HepG2 (cell line): ENCODE results near the gene BYSL.
A peak's percentile ranks its signal among the peaks of the same experiment; 100 is the strongest.

Experiments
- ELF1 ChIP-seq: sonication (generic); formaldehyde crosslinking; IDR thresholded peaks from 2 replicates; pipeline ENCODE4 v1.4.0; 2020; ENCODE audit warnings: missing genetic modification reagents
- MYC ChIP-seq: sonication (generic); formaldehyde crosslinking; IDR thresholded peaks from 2 replicates; pipeline ENCODE4 v1.9.0; 2021; ENCODE audit warnings: missing genetic modification reagents, borderline replicate concordance
- POLR2A ChIP-seq, 2 experiments: IDR thresholded peaks; 2 replicates each; pipeline ENCODE4 v1.6.1; 2011; ENCODE audit warnings: low read depth in 2 of 2, low read length in 2 of 2, mild to moderate bottlenecking in 1 of 2, moderate library complexity in 1 of 2; ENCODE audit not compliant: insufficient read depth in 1 of 2

DNA sequence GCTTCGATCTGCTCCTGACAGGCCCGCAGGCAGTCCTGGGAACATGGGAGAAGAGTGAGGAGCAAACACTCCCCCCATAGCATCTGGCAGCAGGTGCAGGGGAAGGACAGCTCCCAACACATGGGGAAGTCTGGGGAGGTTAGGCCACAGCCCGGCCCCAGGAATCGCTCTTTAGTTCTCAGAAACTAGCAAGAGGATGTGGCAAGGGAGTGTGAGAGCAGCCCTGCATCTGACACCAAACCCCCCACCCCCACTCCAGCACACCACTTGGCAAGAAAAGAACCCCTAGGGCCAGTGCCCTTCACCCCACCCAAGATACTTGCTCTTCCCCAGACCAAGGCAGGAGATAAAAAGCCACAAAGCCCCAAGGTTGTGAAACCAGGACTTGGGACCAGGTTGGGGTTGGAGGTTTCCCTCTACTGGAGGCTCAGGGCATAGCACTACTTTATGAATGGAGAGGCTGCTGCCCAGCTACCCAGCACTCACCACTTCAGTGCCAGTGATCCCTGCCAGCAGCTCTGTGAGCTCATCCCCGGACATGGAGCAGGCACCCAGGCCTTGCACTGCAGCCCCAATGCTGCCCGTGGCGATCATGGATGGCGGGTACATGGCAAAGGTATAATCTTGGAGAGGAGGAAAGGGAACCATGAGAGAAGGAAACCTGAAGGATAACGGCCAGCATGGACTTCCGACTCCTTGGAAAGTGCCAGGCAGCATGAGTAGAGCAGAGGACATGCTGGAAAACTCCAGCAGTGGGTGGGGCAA, 15.0 kb downstream of the BYSL start:
- TF ChIP-seq MYC (no peak), POLR2A (IDR thresholded peaks at IDR 0.05; ENCODE audit: insufficient read depth in 1 of 2, low read depth in 2 of 2, low read length in 2 of 2) (peak in 1 of 2 experiments; percentile 9; a peak in 1 of 4 replicates), ELF1 (CRISPR knock-in tag) (peak; percentile 25; the same call in 1 of the 2 replicates)
